HG02678 (cell line): Measurements from ENCODE around the gene ENC1.
A peak's percentile ranks its signal among the peaks of the same experiment; 100 is the strongest.
"Not testable (repeated sequence)": the region's sequence is repeated elsewhere in the genome, so short reads cannot be mapped to it uniquely, and the experiment has no call there.

Experiments
- ATAC-seq: cut with Tn5 transposase; IDR thresholded peaks from one replicate; pipeline ENCODE4 v1.9.1; 2021; ENCODE audit warnings: mild to moderate bottlenecking, moderate library complexity; ENCODE audit not compliant: unreplicated experiment

ENC1 gene

DNA sequence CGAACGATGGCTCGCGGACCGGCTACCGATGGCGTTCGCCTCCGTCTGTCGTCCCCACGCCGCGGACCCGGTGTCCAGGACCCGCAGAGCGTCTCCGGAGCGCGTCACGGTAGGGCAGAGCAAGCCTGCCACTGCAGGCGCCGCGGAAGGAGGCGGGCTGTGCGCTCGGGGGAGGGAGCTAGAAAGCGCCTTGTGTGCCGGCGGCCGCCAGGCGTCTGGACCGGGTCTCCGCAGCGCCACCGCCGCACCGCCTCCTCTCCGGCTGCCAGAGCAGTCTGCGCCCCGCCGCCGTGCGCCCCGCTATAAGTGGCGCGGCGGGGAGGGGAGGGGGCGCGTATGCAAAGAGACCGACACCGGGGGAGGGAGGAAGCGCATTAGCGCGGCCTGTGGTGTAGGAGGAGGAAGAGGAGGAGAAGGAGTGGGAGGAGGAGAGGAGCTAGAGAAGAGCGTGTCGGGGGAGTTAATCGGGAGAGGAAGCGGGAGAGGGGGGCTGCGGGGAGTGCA is at the start of gene ENC1:
Gene ENC1, minus strand, starts transcription at position 279 of the 504 bp plus-strand sequence. CDS start 4,243 bp downstream, outside the sequence.
- ATAC-seq = peak; percentile 71

GRCh38 chr5:74686962-74687751 is 46.6 kb upstream of the ENC1 start:
- ATAC-seq = no peak

GRCh38 chr5:74685979-74686631 is 45.6 kb upstream of the ENC1 start:
- ATAC-seq = peak; percentile 44

DNA sequence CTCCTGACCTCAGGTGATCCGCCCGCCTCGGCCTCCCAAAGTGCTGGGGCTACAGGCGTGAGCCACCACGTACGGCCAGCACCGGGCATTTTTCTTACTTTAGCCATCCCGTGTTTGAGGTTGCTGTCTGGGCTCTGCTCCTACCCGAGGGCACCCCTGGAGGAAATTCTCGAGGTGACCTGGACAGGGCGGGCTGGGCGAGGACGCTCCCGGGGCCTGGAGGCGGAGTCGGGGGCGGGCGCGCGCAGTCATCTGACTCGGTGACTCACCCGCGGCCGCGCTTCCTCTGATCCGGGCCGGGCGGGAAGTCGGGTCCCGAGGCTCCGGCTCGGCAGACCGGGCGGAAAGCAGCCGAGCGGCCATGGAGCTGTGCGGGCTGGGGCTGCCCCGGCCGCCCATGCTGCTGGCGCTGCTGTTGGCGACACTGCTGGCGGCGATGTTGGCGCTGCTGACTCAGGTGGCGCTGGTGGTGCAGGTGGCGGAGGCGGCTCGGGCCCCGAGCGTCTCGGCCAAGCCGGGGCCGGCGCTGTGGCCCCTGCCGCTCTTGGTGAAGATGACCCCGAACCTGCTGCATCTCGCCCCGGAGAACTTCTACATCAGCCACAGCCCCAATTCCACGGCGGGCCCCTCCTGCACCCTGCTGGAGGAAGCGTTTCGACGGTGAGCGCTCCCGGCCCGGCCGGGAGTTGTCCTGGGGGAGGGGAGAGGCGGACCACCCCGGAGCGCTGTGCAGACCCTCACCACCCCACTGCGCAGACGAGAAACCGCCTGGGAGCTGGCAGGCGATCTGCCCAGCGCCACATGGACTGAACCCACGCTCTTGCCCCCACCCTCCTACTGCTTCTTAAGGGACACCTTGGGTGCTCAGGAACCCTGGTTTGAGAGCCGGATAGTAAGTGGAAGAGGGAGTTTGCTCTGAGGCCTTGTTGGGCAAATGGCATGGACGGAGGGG is 44.6 kb upstream of the ENC1 start, which contains the start of gene HEXB:
Gene HEXB, plus strand, starts transcription at position 334 of the 952 bp plus-strand sequence. Its CDS starts 28 bp downstream, at position 362.
- ATAC-seq = peak; percentile 85

DNA sequence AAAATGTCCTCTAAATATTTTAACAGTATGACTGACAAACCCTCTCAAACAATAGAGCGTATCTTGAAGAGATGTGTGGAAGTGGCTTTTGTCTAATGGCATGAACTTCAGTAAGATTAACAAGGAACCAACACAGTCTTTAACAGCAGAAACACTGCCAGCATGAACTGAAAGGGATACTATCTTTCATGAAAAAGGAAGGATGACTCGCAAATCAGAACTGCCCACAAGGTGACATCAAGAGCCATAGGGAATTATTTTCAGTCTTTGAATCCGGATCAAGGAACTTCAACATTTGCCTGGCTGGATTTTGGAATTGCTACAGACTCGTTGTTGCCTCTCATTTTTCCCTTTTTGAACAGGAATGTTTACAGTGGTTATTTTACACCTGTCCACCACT is 39.4 kb upstream of the ENC1 start:
- no peak for ATAC-seq

DNA sequence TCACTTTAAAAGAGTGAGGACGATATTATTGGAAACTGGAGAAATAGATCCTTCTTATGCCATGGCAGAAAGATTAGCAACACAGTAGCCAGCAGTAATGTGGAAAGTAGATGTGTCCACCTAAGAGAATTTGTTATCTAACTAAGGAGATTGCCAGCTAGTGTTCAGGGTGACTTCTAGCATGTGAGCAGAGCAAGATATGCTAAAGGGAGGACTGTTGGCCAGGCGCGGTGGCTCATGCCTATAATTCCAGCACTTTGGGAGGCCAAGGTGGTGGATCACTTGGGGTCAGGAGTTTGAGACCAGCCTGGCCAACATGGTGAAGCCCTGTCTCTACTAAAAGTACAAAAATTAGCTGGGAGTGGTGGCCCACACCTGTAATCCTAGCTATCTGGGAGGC is 38.8 kb upstream of the ENC1 start:
- not testable (repeated sequence) for ATAC-seq

- ATAC-seq = not testable (repeated sequence)
Measured at GRCh38 chr5:74678123-74678522, 37.6 kb upstream of the ENC1 start.

DNA sequence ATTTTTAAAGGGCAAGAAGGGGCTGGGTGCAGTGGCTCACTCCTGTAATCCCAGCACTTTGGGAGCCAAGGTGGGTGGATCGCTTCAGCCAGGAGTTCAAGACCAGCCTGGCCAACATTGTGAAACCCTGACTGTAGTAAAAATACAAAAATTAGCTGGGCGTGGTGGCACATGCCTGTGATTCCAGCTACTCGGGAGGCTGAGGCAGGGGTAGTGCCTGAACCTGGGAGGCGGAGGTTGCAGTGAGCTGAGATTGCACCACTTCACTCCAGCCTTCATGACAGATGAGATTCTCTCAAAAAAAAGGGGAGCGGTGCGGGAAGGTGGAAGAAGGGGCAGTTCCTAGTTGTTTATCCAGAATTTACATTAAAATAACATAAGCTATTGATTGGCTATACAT is 35.9 kb upstream of the ENC1 start:
- not testable (repeated sequence) for ATAC-seq

DNA sequence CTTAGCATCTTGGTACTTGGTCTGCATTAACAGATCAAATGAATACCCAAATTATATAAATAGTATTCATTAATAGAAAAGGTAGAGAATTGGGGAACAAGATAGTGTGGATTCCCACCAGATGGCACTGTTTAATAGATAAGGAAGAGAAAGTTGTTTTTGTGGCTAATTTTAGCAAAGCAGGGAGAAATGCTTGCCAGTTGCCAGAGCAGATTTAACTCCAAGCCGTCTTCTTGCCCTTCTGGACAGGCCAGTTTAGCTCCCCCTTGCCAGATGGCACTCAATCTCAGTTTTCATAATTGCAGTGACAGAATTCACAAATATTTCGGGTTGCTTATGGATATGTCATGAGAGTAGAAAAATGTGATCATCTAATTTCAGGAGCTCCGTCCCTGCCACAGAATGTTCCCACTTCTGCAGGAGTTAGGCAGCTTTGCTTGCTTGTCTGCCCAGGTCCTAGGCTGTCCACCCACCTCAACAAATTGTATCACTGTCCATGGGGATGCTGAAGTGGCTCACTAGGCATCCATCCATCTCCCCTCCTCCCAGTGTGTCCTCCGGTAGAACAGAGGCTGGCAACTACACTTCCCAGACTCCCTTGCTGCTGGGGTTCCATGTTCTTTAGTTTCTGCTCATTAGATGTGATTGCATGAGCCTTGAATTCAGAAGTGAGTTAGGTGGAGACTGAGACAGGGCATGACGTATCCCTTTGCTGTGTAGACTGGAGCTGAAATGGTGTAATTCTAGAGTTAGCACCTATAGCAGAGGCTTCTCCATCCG is 32.7 kb upstream of the ENC1 start:
- ATAC-seq = no peak

DNA sequence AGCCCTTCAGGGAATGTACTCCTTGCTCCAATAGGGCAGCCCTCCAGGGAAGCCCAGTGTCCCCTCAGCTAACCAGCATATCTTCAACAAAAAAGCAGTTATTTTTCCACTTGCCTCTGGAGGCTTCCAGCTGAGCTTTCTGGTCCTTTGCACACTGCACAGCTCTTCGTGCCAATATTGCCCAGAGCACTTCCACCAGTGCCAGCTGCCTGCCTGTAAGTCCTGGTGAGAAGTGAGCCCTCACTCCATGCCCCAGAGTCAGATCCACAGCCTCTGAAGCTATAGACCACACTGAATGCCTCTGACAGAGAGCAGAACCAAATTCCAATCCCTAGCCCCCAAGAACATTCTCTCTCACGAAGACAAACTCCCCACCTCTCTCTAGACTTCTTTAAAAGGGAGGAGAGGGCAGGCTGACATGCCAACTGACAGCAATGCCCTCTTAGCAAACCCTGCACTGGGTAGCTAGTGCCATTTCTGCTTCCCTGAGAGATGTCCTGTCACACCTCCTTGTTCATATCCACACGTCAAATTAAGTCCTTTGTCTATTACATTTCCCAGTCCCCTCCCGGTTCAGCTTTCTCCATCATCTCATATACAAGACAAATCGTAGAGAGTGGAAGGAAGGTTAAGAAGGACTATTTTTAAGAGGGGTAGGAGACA is 31.8 kb upstream of the ENC1 start:
- no peak for ATAC-seq

GRCh38 chr5:74670396-74671038 is 30.0 kb upstream of the ENC1 start:
- ATAC-seq = no peak

GRCh38 chr5:74669821-74670220 is 29.3 kb upstream of the ENC1 start:
- no peak for ATAC-seq

- no peak for ATAC-seq
Measured at GRCh38 chr5:74667396-74667795, 26.9 kb upstream of the ENC1 start.

GRCh38 chr5:74665816-74666215 is 25.3 kb upstream of the ENC1 start:
- no peak for ATAC-seq

DNA sequence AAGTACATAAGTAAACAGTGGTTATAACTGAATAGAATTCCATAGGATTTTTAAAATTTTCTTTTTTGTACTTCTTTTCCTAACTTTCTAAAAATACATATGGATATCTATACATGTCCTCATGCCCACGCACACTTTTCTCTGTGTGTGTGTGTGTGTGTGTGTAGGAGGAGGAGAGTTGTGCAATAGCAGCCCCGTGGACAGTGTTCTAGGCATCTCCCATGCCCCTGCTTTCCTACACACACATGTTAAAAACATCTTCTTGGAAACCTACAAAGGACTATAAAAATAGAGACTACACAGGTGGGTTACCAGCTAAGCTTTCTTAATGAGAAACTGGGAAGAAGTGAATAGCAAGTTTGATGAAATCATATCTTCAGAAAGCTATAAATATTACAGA is 24.7 kb upstream of the ENC1 start:
- ATAC-seq = no peak

DNA sequence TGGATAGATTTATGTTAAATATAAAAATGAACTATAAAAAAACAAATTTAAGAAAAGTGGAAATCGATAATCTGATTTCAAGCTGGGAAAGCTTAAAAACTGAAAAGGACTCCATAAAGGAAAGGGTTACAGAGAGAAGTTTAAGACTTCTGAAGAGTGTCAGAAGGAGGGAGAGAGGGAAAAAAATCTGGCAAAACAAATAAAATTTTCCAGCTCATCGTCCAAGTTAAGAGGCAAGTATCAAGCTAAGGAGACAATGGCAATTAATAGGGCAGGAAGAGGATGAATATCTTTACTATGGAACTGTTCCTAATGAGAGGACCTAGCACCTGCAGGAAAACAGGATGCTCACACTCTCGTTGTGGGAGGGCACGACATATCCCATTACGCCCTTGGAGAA is 24.0 kb upstream of the ENC1 start:
- ATAC-seq = no peak

GRCh38 chr5:74660873-74661272 is 20.3 kb upstream of the ENC1 start:
- ATAC-seq = no peak

GRCh38 chr5:74660140-74660539 is 19.6 kb upstream of the ENC1 start:
- ATAC-seq = no peak

- no peak for ATAC-seq
Measured at GRCh38 chr5:74659172-74659571, 18.6 kb upstream of the ENC1 start.
